Kidney epithelial cell (primary cell): ENCODE measurements around the gene MSH4. TPM values are rescaled to one million over a fixed set of nuclear protein-coding genes. Genes with fewer than 3 reads are reported as not detected.
"Not testable (repeated sequence)": the region's sequence is repeated elsewhere in the genome, so short reads cannot be mapped to it uniquely, and the experiment has no call there.

Source experiments
- DNase-seq: peaks from one replicate; pipeline ENCODE4 v3.0.0-alpha.2; 2010; ENCODE audit warnings: low read depth
- H3K27me3 ChIP-seq: 2 replicates; pipeline ENCODE4 v1.6.0; 2011; ENCODE audit warnings: low read length; ENCODE audit not compliant: control insufficient read depth, insufficient read depth
- H3K36me3 ChIP-seq: 2 replicates; pipeline ENCODE4 v1.5.1; 2011; ENCODE audit warnings: low read length; ENCODE audit not compliant: control insufficient read depth, insufficient read depth
- H3K4me3 ChIP-seq: 2 replicates; pipeline ENCODE4 v1.5.1; 2011; ENCODE audit warnings: low read depth, mild to moderate bottlenecking, control low read depth, low read length
- total RNA-seq: library from RNA; depleted of rRNA; stranded (reverse); fragments of >200 nt; gene quantifications from 2 replicates; pipeline ENCODE4 v1.2.3, GENCODE V29; 2015
- TF ChIP-seq, protein P1 (sequence below): IDR thresholded peaks from 2 replicates; pipeline ENCODE4 v1.5.1; 2011; ENCODE audit warnings: mild to moderate bottlenecking, moderate library complexity, low read length, control low read depth, inconsistent platforms; ENCODE audit not compliant: insufficient read depth, poor library complexity, severe bottlenecking

MSH4 gene
- total RNA-seq, 1 donor from 2014 or later, result 0.08 TPM

GRCh38 chr1:75937034-75937433 is 140.4 kb downstream of the MSH4 start:
- DNase-seq, result no peak
- TF ChIP-seq, protein P1, sequence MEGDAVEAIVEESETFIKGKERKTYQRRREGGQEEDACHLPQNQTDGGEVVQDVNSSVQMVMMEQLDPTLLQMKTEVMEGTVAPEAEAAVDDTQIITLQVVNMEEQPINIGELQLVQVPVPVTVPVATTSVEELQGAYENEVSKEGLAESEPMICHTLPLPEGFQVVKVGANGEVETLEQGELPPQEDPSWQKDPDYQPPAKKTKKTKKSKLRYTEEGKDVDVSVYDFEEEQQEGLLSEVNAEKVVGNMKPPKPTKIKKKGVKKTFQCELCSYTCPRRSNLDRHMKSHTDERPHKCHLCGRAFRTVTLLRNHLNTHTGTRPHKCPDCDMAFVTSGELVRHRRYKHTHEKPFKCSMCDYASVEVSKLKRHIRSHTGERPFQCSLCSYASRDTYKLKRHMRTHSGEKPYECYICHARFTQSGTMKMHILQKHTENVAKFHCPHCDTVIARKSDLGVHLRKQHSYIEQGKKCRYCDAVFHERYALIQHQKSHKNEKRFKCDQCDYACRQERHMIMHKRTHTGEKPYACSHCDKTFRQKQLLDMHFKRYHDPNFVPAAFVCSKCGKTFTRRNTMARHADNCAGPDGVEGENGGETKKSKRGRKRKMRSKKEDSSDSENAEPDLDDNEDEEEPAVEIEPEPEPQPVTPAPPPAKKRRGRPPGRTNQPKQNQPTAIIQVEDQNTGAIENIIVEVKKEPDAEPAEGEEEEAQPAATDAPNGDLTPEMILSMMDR, result no peak
- H3K36me3 ChIP-seq, result no peaks in the 10 kb centered on the region
- no peak overlapping the region for H3K4me3 ChIP-seq
- H3K27me3 ChIP-seq, result no peaks in the 10 kb centered on the region

GRCh38 chr1:75943037-75943436 is 146.4 kb downstream of the MSH4 start:
- not testable (repeated sequence) for H3K27me3 ChIP-seq, H3K36me3 ChIP-seq, H3K4me3 ChIP-seq, DNase-seq

DNA sequence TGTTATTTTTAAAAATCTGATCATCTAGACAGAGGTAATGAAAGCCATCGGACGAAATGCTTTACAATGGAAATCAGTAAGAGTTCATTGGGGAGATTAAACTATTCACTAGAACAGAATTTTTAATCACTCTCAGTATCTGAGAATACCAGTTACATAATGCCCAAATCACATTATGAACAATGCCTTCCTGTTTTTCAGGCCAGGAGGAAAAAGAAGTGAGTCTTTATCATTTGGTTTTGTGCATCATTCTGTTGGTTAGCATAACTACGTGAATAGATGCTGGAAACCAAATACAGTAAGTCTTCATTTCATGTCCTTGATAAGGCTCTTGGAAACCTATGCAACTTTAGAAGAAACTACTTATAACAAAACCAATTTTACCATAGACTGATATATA is 153.5 kb downstream of the MSH4 start:
- TF ChIP-seq, protein P1, result no peak
- no peak for DNase-seq
- H3K4me3 ChIP-seq, result no peak overlapping the region
- H3K36me3 ChIP-seq, result no peaks in the 10 kb centered on the region
- no peaks in the 10 kb centered on the region for H3K27me3 ChIP-seq

DNA sequence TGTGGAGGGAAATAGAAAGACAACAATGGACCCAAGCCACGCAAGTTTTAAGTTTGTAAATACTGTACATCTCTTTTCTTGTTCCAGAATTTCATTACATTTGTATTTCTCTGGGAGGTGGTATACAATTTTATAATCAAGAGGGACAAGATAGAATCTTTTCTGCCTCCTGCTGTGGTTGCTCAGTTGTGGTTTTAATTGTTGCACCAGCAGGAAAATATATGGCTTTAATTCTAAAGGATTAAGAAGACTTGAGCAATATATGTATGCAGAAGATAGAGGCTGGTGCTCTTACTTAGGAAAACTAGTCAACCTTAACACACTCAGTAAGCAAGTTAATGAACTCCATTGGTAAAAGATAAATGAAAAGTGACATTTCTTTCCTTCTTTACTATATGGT is 155.3 kb downstream of the MSH4 start:
- no peak for DNase-seq
- Histone ChIP-seq H3K27me3 (no peaks in the 10 kb centered on the region), H3K36me3 (no peaks in the 10 kb centered on the region), H3K4me3 (no peak overlapping the region)
- TF ChIP-seq, protein P1, result no peak

- no peaks in the 10 kb centered on the region for H3K27me3 ChIP-seq
- H3K4me3 ChIP-seq, result no peak overlapping the region
- no peaks in the 10 kb centered on the region for H3K36me3 ChIP-seq
- DNase-seq, result peak; percentile 63
- TF ChIP-seq, protein P1, result no peak
These were observed 156.8 kb downstream of the MSH4 start for GRCh38 chr1:75953461-75953860.

DNA sequence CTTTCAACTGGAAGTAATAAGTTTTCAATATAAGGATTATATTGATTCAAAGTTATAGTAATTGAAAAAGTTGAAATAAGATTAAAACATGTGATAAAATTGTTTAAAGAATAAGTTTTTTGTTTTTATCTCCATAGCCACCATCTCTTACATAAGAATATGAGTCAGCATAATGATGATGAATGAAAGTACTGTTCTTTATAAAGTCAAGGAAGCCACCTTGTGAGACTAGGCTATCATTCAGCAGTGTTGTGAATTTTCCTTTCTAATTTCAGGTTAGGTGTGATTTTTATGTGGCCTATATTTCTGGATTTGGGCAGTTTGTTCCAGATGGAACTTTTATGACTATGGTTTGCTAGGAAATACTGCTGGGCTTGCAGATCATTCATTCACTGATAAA is 157.9 kb downstream of the MSH4 start:
- no peaks in the 10 kb centered on the region for H3K27me3 ChIP-seq
- H3K4me3 ChIP-seq, result no peak overlapping the region
- H3K36me3 ChIP-seq, result no peaks in the 10 kb centered on the region
- TF ChIP-seq, protein P1, result no peak
- no peak for DNase-seq

Other genes starting within 250 kb of the MSH4 start
- gene SLC44A5, start 185.8 kb upstream of the MSH4 start, total RNA-seq, result 3.7 and 4.4 TPM in 2 replicates
- 27.9 and 29.6 TPM in 2 replicates for gene ACADM, start 72.2 kb upstream of the MSH4 start, total RNA-seq
- 75.3 and 77.1 TPM in 2 replicates for gene RABGGTB, start 10.6 kb upstream of the MSH4 start, total RNA-seq
- gene ASB17, start 135.5 kb downstream of the MSH4 start, total RNA-seq, result not detected in 2 replicates